ENCODE results near the gene TAF9. TPM values are rescaled to one million over a fixed set of nuclear protein-coding genes. Genes with fewer than 3 reads are reported as not detected.

TAF9 gene
- total RNA-seq, 1 experiment from 2014 or later = 76.1 TPM

- peaks cover 14% of the 10 kb centered on the region for H3K27me3 Mint-ChIP-seq (ENCODE audit: low read depth)
- H3K27ac Mint-ChIP-seq = peak overlapping the region; percentile 30
- CTCF ChIA-PET = interaction anchor here (0.9 to 1.2 kb wide), 3 partner anchors 29 to 66 kb away, joined by 3 to 7 read pairs (median 3); no protein-coding TSS in a partner anchor
- H3K4me3 Mint-ChIP-seq = peak overlapping the region; percentile 74
- peaks cover 13% of the 10 kb centered on the region for H3K4me1 Mint-ChIP-seq
- DNase-seq (ENCODE audit: low spot score) = no peak
- no peaks in the 10 kb centered on the region for H3K36me3 Mint-ChIP-seq
- no peak for TF ChIP-seq FOXJ3 (CRISPR knock-in tag; IDR thresholded peaks at IDR 0.05; ENCODE audit: borderline replicate concordance)
- TF ChIP-seq ETV6 (CRISPR knock-in tag; IDR thresholded peaks at IDR 0.05) = no peak
- no peak for TF ChIP-seq CREM (CRISPR knock-in tag; IDR thresholded peaks at IDR 0.05)
- no peak for TF ChIP-seq HMGA2 (CRISPR knock-in tag; IDR thresholded peaks at IDR 0.05)
- no peak for TF ChIP-seq MAX (CRISPR knock-in tag; IDR thresholded peaks at IDR 0.05)
- TF ChIP-seq TEAD1 (CRISPR knock-in tag; IDR thresholded peaks at IDR 0.05) = no peak
- TF ChIP-seq ZBTB21 (CRISPR knock-in tag; IDR thresholded peaks at IDR 0.05; ENCODE audit: borderline replicate concordance) = no peak
- TF ChIP-seq FOXP1 (CRISPR knock-in tag; IDR thresholded peaks at IDR 0.05; ENCODE audit: borderline replicate concordance) = no peak
- no peak for TF ChIP-seq AR (CRISPR knock-in tag; IDR thresholded peaks at IDR 0.05)
- TF ChIP-seq ARID4B (CRISPR knock-in tag; IDR thresholded peaks at IDR 0.05; ENCODE audit: borderline replicate concordance) = no peak
- no peak for TF ChIP-seq AFF4 (CRISPR knock-in tag; IDR thresholded peaks at IDR 0.05; ENCODE audit: borderline replicate concordance)
- no peak for TF ChIP-seq NR3C1 (CRISPR knock-in tag; conservative IDR thresholded peaks at IDR 0.05; ENCODE audit: low read depth)
- no peak for TF ChIP-seq ZNF317 (CRISPR knock-in tag; IDR thresholded peaks at IDR 0.05; ENCODE audit: borderline replicate concordance, low read depth)
- TF ChIP-seq ELF4 (CRISPR knock-in tag; IDR thresholded peaks at IDR 0.05; ENCODE audit: low read depth) = no peak
- TF ChIP-seq FOXK1 (CRISPR knock-in tag; IDR thresholded peaks at IDR 0.05) = no peak
- TF ChIP-seq, protein P1, sequence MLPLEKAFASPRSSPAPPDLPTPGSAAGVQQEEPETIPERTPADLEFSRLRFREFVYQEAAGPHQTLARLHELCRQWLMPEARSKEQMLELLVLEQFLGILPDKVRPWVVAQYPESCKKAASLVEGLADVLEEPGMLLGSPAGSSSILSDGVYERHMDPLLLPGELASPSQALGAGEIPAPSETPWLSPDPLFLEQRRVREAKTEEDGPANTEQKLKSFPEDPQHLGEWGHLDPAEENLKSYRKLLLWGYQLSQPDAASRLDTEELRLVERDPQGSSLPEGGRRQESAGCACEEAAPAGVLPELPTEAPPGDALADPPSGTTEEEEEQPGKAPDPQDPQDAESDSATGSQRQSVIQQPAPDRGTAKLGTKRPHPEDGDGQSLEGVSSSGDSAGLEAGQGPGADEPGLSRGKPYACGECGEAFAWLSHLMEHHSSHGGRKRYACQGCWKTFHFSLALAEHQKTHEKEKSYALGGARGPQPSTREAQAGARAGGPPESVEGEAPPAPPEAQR (CRISPR knock-in tag; IDR thresholded peaks at IDR 0.05) = no peak
- TF ChIP-seq NR1H2 (CRISPR knock-in tag; IDR thresholded peaks at IDR 0.05) = no peak
- no peak for TF ChIP-seq MXD4 (CRISPR knock-in tag; IDR thresholded peaks at IDR 0.05; ENCODE audit: borderline replicate concordance)
- no peak for TF ChIP-seq RELA (CRISPR knock-in tag; IDR thresholded peaks at IDR 0.05; ENCODE audit: borderline replicate concordance)
- H3K9me3 Mint-ChIP-seq = no peaks in the 10 kb centered on the region
- POLR2A ChIA-PET = no interaction called here
- ATAC-seq = peak; percentile 25
Observed at GRCh38 chr5:69331528-69332445, 37.5 kb downstream of the TAF9 start.

Data from WTC11 (cell line).